ENCODE data around the gene FAM72D.
A peak's percentile ranks its signal among the peaks of the same experiment; 100 is the strongest.
"Not testable (repeated sequence)": the region's sequence is repeated elsewhere in the genome, so short reads cannot be mapped to it uniquely, and the experiment has no call there.

FAM72D gene

DNA sequence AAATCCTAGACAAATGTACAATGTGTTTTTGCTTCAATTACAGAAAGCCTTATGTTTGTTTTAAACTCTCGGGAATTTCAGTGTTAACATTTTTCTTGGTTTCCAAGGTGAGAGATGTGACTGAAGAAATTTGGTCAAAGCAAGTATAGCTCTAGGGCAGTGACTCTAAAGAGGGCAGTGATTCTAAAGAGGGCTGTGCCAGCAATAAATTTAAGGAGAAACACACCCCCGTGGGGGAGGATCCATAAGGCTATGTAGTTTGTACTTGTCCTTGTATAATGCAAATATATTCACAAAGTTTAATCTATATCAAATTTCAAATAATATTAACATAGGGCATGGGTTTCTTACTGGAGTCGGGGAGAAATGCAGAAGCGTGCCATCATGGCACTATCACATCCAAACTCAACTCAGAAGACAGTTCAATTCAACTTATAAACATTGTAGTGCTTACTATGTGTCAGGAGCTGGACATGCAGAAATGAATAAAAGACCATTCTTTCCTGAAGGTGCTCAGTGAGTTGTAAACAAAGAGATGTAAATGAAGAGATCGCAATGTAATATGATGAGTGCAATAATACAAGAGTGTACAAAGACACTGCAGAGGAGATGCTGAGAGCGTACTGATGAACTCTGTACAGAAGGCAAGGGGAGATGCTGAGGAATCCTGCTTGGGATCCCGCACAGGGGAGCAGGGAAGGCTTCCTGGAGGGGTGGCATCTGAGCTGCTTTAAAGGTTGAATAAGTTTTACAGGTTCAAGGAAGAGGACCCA, 13.1 kb upstream of the FAM72D start:
- not testable (repeated sequence) for DNase-seq

DNA sequence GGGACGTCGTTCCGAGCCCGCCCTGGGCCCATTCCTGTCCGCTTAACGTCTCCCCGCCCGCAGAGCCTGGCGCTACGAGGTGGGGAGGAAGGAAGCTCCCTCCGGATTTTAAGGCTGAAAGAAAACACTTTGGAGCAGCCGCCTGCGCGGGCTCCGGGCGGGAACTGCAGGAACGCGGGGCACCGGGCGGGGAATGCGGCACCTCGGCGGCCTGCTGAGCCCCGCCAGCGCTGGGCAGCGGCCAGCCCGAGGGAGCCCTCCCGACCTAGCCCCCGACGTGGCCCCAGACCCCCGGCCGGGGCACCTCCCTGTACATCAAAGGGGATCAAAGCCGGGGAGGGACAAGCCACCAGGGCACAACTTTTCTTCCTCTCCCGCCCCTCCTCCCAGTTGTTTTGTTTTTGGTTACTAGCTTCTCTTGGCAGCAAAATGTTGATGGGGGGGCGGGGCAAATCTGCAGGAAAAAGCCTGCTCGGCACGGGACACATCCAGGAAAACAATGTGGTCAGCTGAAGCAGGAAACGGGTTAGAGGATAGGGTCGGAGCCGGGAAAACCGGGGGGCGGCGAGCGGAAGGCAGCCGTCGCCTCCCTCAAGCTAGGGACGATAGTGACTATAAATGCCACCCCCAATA, 2.1 kb upstream of the FAM72D start:
- DNase-seq, result not testable (repeated sequence)

DNA sequence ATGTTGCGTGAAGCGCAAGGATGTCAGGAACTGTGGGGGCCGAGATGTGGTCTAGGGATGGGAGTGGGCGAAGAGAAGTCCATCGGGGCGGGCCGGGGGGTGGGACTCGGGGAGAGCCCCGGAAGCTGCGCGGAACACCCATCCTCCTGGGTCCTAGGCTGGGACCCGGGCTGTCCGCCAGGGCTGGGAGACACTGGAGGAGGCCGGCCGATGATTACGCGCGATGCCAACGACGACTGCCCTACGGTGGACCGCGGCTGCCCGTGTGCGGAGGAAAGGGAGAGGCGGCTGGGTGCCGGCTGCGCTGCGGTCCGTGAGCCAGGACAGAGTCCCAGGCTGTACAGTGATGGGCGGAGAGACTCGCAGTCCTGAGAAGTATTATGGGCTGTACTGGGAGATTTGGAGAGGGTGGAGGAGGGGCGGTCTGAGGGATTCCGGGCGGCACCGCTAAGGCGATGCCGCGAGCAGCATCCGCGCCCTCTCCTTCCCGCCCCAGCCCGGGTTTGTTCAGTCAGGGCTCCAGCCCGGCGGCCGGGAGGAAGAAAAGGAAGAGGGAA, 1.0 kb upstream of the FAM72D start:
- not testable (repeated sequence) for DNase-seq

DNA sequence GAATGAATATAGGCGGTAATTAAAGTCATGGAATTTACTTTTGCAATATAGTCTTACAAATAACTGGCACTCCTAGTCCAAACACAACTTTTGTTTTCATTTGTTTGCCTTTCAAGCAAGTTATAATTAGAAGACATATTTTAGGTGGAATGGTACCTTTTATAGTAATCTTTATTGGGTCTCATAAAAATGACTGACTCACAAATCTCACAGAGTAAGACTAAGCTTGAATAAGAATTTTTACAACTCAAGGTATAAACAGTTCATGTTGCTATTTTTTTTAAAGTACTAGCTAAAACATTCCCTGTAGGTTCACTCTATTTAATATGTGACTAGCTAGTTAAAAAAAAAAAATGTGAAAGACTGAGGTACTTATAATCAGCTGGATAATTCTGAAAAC, 6.0 kb downstream of the FAM72D start:
- DNase-seq, result not testable (repeated sequence)

DNA sequence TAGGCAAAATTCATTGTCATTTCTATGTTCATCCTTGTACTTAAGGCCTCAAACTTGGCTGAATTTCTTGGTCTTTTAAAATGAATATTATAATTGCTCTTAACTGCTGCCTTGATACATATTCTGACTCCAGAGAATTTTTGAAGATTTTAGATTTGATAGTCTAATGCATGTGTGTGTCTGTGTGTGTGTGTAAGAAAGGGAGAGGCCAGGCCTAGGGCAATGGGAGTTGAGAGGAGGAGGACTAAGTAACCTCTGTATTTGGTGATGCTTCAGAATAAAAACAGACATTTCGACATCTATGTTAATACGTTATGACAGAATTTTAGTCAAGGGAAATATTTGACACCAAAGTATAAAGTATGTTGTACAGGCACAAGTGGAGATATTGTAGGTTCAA, 7.5 kb downstream of the FAM72D start:
- DNase-seq, result not testable (repeated sequence)

DNA sequence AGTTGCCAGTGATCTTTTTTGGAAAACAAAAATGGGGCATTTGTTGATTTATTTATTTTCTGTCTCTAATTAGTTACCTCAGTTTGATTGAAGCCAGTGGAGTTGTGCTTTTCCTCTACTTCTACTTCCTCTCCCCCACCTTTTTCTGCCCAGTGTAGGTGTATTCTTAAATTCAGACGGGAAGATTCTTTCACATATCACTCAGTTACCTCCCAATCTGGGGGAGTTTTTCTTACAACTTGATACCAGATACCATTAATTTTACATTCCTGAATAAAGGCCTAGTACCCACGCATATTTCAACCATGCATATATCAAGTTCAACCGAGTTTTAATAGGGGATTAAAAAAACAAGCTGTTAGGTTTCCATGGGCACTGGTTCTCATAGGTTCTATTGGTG, 15.9 kb downstream of the FAM72D start:
- DNase-seq, result not testable (repeated sequence)

DNA sequence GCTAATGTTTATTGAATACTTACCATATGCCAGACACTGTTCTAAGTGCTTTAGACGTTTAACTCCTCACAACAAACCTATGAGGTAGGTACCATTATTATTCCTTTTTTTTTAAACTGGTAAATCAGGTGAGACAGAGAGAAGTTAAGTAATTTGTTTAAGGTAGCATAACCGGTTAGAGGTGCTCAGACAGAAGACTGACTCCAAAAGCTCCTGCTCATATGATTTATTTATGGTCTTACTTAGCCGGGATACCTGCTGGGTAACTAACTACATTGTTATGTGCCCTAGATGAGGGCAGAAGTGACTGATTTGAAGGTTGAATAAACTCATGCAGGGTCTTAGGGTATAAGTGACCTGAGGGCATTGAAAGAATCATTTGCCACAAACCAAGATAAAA, 16.9 kb downstream of the FAM72D start:
- DNase-seq, result not testable (repeated sequence)

DNA sequence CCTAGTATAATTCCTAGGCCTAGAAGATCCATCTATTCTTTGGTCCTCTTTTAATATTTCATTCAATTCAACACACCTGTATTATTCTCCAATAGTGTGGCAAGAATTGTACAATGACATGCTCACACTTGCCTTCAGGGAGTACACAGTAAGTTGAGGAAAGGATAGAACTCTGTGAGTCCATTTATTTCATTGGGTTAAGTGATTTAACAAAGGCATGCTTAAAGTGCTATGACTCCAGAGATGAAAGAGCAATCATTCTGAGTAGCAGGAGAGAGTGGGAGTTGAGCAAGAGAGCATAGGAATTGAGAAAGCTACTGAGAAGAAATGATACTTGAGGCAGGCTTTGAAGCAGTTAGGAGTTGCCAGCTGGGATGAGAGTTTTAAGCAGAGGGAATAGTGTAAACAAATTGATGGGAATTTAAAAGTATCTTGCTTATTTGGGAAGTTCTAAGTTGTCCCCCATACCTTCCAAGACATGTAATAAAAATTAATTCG, 18.8 kb downstream of the FAM72D start:
- not testable (repeated sequence) for DNase-seq

DNA sequence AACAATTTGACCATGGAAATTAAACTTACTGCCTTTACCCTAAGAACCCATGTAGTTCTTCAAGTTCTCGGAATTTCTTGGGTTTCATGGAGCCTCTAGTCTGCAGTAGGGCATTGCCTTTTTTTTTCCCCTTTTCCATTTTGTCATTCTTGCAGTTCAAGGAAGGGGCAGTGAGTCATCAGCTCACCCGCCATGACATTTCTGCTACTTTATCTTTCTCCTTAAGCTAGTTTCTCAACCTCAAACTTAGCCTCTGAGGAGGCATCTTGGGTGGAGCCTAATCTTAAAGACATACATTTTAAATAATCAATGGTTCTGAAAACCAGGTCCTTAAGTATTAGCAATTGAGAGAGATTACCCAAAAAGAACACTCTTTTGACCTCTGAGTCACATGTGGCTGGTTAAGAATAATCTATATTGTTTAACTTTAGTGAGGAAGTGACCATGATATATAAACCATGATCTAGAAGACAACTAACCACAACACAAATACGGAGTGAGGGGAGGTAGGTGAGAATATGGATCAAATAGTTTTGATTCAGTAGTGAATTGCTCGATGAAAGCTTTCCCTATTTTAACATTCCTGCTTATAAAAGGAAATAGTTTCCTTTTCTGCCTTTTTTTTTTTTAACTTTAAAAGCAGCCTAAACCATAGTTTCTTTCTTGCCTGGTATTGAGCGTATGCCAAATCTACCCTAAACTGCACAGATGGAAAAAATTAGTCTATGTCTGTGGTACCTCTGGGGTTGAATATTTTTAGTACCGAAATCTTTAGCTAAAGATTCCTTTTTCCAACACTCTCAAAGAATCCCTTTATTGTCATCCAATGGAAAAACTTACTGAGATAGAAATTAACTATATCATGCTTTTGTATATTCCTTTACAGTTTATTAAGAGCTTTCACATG, 20.1 kb downstream of the FAM72D start:
- not testable (repeated sequence) for DNase-seq

DNA sequence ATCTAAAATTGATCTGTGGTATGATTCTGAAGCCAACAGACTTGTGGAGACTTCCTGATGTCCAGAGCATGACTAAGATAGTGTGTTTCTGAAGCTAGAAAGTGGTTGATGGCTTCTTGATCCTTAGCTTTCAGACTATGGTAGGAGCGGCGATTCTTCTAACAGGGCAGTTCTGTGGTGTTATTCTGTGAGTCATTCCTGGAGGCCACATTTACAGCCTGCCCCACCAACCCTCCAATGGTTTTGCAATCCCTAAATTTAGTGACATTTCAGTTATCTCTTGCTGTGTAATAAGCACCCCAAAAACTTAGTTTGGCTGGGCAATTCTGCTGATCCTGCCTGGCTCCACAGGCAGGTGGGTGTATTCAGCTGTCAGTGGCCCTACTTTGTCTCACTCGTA, 24.1 kb downstream of the FAM72D start:
- not testable (repeated sequence) for DNase-seq

DNA sequence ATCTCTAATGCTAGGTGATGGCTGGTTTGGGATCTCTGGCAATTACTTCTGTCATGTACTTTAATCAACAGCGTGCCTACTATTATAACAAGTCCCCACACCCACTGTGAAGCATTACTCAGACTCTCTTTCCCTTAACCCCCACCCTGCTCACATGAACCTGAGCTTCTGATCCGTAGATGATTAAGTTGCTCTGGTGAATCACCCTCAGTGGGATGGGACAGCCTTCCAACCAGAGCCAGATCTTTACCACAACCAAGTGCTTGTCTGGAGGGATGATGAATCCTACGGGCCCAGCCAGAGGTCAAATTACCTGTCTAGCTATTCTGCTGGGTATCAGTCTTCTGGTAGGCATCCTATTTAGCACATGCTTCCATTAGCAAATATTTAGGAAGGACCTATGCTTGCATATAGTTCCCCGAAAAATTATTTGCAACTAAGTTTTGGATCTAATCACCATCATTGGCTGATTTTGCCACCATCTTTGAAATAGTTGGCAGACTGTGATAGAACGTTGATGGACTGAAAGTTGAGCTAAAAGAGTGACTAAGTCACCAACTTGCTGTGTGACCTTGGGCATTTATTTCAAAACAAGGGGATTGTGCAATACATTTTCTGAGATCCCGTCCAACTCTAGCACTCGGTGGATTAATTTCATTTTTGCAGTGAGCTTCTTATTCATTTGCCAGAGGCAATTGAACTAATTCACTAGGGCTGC, 26.7 kb downstream of the FAM72D start:
- DNase-seq, result not testable (repeated sequence)

DNA sequence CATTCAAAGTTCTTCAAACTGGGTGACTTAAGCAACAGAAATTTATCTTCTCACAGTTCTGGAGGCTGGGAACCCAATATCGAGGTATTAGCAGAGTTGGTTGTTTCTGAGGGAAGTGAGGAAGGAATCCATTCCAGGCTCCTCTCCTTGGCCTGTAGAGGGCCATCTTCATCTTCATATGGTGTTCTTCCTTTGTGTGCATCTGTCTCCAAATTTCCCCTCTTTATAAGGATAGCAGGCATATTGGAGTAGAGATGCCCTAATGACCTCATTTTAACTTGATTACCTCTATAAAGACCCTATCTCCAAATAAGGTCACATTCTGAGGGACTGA, 27.3 kb downstream of the FAM72D start:
- DNase-seq, result not testable (repeated sequence)

DNA sequence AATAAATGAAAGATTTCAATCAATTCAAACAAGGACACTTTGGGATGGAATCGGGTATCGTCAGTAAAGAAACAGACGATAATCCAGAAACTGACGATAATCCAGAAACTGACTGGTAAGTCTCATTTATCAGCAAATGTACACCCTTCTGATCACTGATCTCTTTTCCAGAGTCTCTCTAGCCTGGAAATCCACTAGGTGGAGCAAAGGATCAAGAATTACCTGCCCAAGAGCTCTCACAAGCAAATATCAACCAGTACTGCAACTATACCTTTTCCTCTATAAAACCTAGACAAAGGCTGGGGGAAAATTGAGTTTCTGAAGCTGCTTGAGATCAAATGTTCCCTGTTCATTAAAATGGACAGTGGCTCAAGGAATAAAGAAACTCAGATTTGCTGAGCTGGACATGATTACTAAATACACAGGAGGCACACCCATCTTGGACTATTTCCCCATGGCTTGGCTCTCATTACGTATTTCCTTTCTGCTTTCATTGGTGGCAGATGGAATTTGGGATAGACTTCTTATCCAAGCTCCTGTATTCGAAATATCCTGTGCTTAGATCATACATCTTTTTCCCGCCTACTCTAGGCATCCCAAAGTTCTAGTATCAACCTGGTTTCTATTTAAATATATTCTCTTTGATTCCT, 28.3 kb downstream of the FAM72D start:
- DNase-seq, result not testable (repeated sequence)

DNA sequence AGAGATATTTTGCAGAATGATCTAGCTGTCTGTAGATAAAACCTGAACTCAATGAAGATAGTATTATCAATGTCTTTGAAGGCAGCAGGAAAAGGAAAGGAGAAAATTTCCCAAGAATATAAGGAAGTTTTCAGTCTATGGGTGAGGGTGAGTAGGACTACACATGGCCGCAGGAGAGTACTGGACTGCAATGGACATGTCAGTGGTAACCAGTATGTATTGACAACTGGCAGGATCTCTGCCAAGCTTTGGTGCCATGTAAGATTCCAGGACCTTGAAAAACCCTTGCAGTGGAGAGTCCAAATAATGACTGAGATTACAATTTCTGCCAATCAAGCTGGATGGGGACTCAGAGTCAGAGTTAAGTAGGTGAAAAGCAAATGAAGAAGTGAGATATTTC, 29.3 kb downstream of the FAM72D start:
- DNase-seq, result not testable (repeated sequence)

DNA sequence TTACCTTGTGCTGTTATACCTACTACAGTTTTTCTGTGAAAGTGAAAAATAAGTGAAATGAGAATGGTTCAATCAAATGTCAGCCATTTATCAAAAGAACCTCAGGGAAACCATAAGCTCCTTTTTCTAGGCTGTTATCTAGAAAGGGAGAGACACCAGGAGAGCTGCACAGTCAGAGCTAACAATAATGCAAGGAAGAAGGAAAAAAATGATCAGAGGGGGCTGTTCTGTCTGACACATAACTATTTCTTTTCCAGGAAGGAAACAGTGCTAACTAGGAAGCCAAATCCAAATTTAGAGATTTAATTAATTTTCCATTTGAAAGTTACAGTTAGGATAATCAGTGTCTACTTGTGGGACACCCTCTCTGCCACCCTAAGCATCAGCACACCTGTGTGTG, 31.4 kb downstream of the FAM72D start:
- DNase-seq, result not testable (repeated sequence)

DNA sequence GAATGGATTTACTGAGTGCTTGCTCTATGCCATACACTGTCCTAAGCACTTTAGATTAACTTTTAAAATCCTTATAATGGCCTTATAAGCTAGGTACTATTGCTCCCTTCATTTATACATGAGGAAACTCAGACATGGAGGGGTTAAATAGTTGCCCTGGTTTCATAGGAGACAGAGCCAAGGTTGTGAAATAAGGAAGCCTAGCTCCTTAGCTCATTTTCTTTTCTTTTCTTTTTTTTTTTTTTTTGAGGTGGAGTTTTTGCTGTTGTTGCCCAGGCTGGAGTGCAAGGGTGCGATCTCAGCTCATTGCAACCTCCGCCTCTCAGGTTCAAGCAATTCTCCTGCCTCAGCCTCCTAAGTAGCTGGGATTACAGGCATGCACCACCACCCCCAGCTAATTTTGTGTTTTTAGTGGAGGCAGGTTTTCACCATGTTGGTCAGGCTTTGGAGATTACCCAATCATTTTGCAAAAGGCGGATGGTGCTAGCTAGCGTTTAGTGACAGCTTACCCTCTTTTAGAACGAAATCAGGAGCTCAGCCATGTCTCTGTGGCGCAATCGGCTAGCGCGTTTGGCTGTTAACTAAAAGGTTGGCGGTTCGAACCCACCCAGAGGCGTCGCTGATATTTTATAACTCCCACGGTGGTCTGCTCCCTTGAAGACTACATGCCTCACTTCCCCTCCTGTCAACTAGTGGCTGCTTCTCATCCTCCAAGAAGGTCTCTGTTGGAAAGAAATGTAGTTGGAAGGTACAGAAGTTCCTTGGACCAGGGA, 33.1 kb downstream of the FAM72D start:
- DNase-seq, result peak; percentile 0

DNA sequence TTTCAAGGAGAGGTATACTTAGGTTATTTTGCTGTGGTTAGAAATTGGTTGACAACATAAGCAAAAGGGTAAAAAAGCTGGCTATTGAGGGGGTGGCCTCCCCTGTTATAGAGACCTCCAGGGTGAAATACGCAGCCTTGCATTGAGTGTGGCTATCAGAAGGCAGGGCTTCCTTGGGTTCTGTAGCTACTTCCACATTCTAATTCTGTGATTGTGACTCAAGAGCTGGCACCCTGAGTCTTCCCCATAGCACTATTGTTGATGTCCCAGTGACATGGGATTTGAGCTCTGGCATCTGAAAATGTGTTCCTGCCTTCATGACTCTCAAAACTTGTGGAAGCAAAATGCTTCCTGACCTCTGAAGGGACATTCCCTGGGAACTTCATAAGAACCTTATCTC, 38.7 kb downstream of the FAM72D start:
- DNase-seq, result not testable (repeated sequence)

DNA sequence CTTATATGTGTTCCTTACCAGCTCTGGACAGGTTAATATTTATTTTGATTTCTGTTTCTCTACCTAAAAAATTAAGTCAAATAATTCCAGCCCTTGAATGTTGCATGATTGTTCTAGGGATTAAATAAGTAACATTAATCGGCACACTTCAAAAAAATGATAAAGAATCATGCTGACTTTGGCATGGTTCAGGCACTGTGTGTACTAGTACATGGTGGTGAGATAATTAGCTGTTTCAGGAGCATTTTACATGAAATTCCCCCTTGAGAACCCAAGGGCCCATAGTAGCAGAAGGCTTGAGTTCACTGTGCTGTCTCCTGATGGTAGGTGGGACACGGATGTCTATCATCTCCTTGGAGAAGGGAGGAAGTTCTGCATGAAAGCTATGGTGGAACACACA, 44.8 kb downstream of the FAM72D start:
- DNase-seq, result not testable (repeated sequence)

DNA sequence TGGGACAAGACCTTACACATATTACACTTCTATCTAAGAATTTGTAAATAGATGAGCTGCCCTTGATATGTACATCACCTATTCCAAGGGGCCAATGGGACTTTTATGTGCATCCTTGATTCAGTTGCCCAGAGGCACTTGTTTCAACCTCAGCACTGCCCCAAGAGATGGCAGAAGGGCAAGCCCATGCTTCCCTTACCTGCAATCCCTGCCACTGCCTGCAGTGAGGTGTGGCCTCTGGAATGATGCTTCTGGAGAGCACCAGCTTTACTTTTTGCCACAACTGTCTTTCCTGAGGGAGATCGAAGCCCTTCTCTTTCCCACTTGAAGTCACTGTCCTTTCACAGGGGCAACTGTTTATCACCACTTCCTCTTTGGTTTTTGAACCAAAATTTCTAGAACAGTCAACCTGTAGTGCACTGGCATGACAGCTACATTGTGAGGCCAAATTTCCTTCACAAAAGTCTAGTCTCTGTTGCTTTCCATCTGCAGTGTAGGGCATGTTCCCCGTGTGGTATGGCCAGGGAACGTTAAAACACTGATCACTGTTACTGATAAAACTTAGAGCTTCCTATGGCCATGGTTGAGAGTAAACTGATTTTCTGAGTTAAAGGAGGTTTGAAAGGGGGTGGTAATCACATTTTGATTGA, 48.6 kb downstream of the FAM72D start:
- DNase-seq, result not testable (repeated sequence)

DNA sequence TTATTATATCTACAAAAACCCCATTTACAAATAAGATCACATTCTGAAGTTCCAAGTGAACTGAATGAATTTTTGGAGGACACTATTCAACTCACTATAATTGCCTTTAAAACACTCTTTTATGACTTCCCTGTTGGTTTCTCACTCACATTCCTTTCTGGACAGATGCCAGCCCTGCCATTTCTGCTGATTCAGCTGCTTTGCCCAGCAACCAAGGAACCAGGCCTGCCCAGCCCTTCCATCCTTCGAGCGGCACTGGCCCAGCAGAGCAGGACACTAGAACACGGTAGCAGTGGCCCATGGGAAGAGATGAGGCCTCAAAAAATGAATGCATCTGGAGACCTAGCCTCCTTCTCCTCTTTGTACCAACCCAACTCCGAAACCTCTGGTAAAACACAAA, 50.5 kb downstream of the FAM72D start:
- DNase-seq, result not testable (repeated sequence)

All from fibroblast of skin of abdomen (primary cell).